ENCODE results near the gene VSX2. TPM values are rescaled to one million over a fixed set of nuclear protein-coding genes. Genes with fewer than 3 reads are reported as not detected.
"Not testable (repeated sequence)": the region's sequence is repeated elsewhere in the genome, so short reads cannot be mapped to it uniquely, and the experiment has no call there.

Gene VSX2
- total RNA-seq, 1 donor from 2014 or later: 0.12 TPM

- peaks cover 13% of the 10 kb centered on the region for H3K27me3 Mint-ChIP-seq
- DNase-seq (ENCODE audit: extremely low spot score, unreplicated experiment): no peak
- H3K36me3 Mint-ChIP-seq: no peaks in the 10 kb centered on the region
- H3K9me3 Mint-ChIP-seq: no peaks in the 10 kb centered on the region
- no peak overlapping the region for H3K4me3 Mint-ChIP-seq
- TF ChIP-seq CTCF (conservative IDR thresholded peaks at IDR 0.05): no peak
- no peak overlapping the region for H3K27ac Mint-ChIP-seq
- H3K4me1 Mint-ChIP-seq (ENCODE audit: unreplicated experiment): no peaks in the 10 kb centered on the region
Observed at GRCh38 chr14:74263921-74264320, 24.7 kb downstream of the VSX2 start.

DNA sequence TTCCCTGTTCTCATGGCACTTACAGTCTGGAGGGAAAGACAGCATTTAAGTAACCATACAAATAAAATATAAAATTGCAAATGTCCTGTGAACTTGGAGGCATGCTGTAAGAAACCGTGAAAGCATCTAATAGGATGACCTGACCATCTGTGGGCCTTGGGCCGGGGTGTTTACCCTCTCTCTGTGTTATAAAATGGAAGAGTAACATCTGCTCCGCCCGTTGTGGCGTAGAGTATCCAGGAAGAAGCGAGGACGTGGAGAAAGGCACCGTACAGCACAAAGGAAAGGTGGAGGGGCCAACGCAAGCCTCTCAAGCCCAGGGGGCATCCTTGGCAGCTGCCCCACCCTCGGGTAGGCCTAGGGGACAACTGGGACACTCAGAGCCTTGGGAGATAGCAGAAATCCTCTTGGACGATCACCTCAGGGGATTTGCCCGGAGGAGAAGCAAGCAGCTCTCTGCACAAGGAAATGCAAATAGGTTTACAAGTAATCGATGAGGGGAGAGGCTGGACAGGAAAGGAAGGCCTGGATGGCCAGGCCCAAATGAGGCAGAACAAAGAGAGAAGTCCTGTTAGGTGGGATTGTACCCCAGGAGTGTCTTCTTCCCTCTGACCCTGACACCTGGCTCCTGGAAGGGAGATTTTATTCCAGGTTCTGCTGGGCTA is 26.2 kb downstream of the VSX2 start:
- H3K9me3 Mint-ChIP-seq: no peaks in the 10 kb centered on the region
- H3K4me3 Mint-ChIP-seq: no peak overlapping the region
- H3K27me3 Mint-ChIP-seq: peaks cover 7% of the 10 kb centered on the region
- H3K27ac Mint-ChIP-seq: no peak overlapping the region
- TF ChIP-seq CTCF (conservative IDR thresholded peaks at IDR 0.05): no peak
- DNase-seq (ENCODE audit: extremely low spot score, unreplicated experiment): no peak
- H3K4me1 Mint-ChIP-seq (ENCODE audit: unreplicated experiment): no peaks in the 10 kb centered on the region
- H3K36me3 Mint-ChIP-seq: no peaks in the 10 kb centered on the region

- no peak overlapping the region for H3K4me3 Mint-ChIP-seq
- H3K27ac Mint-ChIP-seq: no peak overlapping the region
- TF ChIP-seq CTCF (conservative IDR thresholded peaks at IDR 0.05): no peak
- no peaks in the 10 kb centered on the region for H3K36me3 Mint-ChIP-seq
- DNase-seq (ENCODE audit: extremely low spot score, unreplicated experiment): no peak
- no peaks in the 10 kb centered on the region for H3K4me1 Mint-ChIP-seq (ENCODE audit: unreplicated experiment)
- peaks cover 7% of the 10 kb centered on the region for H3K27me3 Mint-ChIP-seq
- H3K9me3 Mint-ChIP-seq: no peaks in the 10 kb centered on the region
Observed at GRCh38 chr14:74267588-74267987, 28.3 kb downstream of the VSX2 start.

GRCh38 chr14:74270382-74271177 is 31.3 kb downstream of the VSX2 start:
- not testable (repeated sequence) for DNase-seq (ENCODE audit: extremely low spot score, unreplicated experiment); H3K27ac Mint-ChIP-seq; H3K36me3 Mint-ChIP-seq; H3K9me3 Mint-ChIP-seq; H3K27me3 Mint-ChIP-seq; H3K4me3 Mint-ChIP-seq; H3K4me1 Mint-ChIP-seq (ENCODE audit: unreplicated experiment)

DNA sequence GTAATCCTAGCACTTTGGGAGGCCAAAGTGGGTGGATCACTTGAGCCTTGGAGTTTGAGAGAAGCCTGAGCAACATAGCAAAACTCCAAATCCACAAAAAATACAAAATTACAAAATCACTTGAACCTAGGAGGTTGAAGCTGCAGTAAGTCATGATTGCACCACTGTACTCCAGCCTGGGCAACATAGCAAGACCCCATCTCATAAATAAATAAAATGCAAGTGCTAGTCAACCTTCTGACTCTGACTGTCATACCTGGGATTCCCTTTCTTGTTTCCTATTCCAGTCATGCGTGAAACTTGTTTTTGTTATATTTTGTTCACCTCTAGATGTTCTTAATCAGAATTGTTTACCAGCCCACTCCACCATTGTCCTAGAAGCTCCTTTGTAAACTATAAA is 32.1 kb downstream of the VSX2 start:
- Mint-ChIP-seq H3K27me3 (peaks cover 3% of the 10 kb centered on the region), H3K9me3 (no peaks in the 10 kb centered on the region), H3K27ac (no peak overlapping the region), H3K36me3 (no peaks in the 10 kb centered on the region), H3K4me3 (no peak overlapping the region), H3K4me1 (ENCODE audit: unreplicated experiment) (no peaks in the 10 kb centered on the region)
- DNase-seq (ENCODE audit: extremely low spot score, unreplicated experiment): no peak
- no peak for TF ChIP-seq CTCF (conservative IDR thresholded peaks at IDR 0.05)

- H3K4me1 Mint-ChIP-seq (ENCODE audit: unreplicated experiment): no peaks in the 10 kb centered on the region
- H3K27ac Mint-ChIP-seq: no peak overlapping the region
- DNase-seq (ENCODE audit: extremely low spot score, unreplicated experiment): no peak
- TF ChIP-seq CTCF (conservative IDR thresholded peaks at IDR 0.05): no peak
- peaks cover 3% of the 10 kb centered on the region for H3K27me3 Mint-ChIP-seq
- H3K36me3 Mint-ChIP-seq: peaks cover 6% of the 10 kb centered on the region
- H3K4me3 Mint-ChIP-seq: no peak overlapping the region
- H3K9me3 Mint-ChIP-seq: peaks cover 7% of the 10 kb centered on the region
Observed at GRCh38 chr14:74275241-74275841, 36.1 kb downstream of the VSX2 start.
